Spleen (tissue), 7 donors: ENCODE measurements around the gene NKD1.

Source experiments
- POLR2A ChIP-seq, 3 donors: fragments of 450-650 bp; IDR thresholded peaks; one replicate each; pipeline ENCODE4 v1.5.1; 2017; ENCODE audit warnings: antibody characterized with exemption in 3 of 3, mild to moderate bottlenecking in 1 of 3
- POLR2AphosphoS5 ChIP-seq, 3 donors: sonication (generic); formaldehyde crosslinking; IDR thresholded peaks; one replicate each; pipeline ENCODE4 v1.5.1; 2017; ENCODE audit warnings: antibody characterized with exemption in 3 of 3
- TF ChIP-seq, protein P1 (sequence below), 11 experiments: fragments of 200-600 bp in 7 of 11; fragments of 450-650 bp in 4 of 11; sonication (generic) in 4 of 11; IDR thresholded peaks in 8 of 11; conservative IDR thresholded peaks in 3 of 11; 1 replicate in 7 of 11; 2 replicates in 4 of 11; pipeline versions ENCODE4 v1.4.0 to v1.8.0; 2016 to 2021; ENCODE audit warnings: antibody characterized with exemption in 11 of 11, inconsistent platforms in 4 of 11, mild to moderate bottlenecking in 1 of 11
- donor health status: DM: no; HTN: no; CAD: no; lungs with moderate emphysema.
- donor health status: DM: no; HTN: no; CAD: no.
- donor health status: DM: no; HTN: no; CAD: no.

DNA sequence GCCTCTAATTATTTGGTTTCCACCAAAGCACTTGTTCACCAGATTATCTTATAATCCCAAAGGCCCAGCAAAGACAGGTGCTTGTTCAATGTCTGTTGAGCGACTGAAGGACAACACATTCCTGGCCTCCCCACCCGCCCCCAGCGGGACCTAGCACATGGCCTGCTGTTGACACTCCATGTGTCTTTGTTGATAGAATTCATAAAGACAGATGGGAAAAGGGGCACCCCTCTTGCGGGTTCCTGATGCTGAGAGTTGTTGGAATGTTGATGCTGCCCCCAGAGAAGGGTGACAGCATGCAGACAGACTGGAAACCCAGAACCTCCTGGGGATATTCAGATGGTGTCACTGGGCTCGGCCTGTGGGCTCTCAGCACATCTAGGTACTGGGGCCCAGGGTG lies 96.0 kb downstream of the NKD1 start:
- TF ChIP-seq, protein P1, sequence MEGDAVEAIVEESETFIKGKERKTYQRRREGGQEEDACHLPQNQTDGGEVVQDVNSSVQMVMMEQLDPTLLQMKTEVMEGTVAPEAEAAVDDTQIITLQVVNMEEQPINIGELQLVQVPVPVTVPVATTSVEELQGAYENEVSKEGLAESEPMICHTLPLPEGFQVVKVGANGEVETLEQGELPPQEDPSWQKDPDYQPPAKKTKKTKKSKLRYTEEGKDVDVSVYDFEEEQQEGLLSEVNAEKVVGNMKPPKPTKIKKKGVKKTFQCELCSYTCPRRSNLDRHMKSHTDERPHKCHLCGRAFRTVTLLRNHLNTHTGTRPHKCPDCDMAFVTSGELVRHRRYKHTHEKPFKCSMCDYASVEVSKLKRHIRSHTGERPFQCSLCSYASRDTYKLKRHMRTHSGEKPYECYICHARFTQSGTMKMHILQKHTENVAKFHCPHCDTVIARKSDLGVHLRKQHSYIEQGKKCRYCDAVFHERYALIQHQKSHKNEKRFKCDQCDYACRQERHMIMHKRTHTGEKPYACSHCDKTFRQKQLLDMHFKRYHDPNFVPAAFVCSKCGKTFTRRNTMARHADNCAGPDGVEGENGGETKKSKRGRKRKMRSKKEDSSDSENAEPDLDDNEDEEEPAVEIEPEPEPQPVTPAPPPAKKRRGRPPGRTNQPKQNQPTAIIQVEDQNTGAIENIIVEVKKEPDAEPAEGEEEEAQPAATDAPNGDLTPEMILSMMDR (IDR thresholded peaks at IDR 0.05 in 8 of 11, conservative IDR thresholded peaks at IDR 0.05 in 3 of 11), result no peak
- TF ChIP-seq POLR2A (IDR thresholded peaks at IDR 0.05) (no peak), POLR2AphosphoS5 (IDR thresholded peaks at IDR 0.05) (no peak)
